Measurements from ENCODE around the gene PLA2G6. TPM values are rescaled to one million over a fixed set of nuclear protein-coding genes. Genes with fewer than 3 reads are reported as not detected.

PLA2G6 gene
- total RNA-seq, 1 experiment from 2014 or later: 23.4 TPM

DNA sequence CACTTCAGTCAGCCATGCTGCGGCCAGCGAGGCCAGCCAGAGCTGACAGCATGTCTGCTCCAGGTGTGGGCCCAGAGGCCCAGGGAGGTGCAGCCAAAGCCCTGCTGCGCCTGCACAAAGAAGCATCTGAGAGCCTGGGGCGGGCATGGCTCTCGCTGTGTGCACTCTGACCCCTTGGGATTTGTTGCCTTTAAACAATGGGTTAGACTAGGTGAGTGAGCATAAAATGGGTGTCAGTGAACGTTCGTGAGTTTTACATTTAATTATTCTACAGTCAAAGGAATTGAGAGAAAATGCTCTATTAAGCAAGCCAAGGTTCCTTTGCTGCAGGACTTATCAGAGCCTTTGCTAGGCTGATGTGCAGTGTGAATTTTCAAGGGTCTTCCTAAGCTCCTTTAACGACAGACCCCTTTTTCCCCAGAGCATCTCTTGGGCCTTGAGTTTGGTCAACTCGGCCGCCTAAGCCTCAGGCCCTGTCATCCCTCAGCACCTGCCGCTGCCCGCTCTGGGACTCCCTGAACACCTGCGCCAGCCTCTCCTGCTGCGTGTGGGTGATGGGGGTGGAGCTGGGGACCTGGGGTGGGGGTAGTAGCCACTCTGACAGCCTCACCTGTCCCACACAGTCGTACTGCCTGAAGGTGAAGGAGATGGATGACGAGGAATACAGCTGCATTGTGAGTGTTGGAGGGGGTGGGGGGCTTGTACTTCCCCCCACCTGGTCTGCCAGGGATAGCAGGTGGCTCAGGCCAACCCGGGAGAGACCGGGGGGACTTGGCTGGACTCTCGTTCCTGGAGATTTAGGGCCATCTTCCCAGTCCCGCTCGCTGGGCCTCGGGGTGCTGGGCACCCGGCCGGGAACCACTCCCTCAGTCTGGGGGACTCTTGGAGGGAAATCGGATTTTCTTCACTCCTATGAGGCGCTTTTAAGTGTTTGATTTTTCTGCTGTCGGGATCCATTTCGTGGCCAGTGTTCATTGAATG lies 108.2 kb downstream of the PLA2G6 start:
- no peak overlapping the region for H3K4me3 ChIP-seq (ENCODE audit: insufficient read depth, low read depth, low read length)
- no peaks in the 10 kb centered on the region for H3K27me3 ChIP-seq (ENCODE audit: control insufficient read depth, insufficient read depth, low read length)
- peaks cover 13% of the 10 kb centered on the region for H3K36me3 ChIP-seq (replicated peaks; ENCODE audit: control insufficient read depth, insufficient read depth, low read length)
- peak; percentile 40 for DNase-seq

DNA sequence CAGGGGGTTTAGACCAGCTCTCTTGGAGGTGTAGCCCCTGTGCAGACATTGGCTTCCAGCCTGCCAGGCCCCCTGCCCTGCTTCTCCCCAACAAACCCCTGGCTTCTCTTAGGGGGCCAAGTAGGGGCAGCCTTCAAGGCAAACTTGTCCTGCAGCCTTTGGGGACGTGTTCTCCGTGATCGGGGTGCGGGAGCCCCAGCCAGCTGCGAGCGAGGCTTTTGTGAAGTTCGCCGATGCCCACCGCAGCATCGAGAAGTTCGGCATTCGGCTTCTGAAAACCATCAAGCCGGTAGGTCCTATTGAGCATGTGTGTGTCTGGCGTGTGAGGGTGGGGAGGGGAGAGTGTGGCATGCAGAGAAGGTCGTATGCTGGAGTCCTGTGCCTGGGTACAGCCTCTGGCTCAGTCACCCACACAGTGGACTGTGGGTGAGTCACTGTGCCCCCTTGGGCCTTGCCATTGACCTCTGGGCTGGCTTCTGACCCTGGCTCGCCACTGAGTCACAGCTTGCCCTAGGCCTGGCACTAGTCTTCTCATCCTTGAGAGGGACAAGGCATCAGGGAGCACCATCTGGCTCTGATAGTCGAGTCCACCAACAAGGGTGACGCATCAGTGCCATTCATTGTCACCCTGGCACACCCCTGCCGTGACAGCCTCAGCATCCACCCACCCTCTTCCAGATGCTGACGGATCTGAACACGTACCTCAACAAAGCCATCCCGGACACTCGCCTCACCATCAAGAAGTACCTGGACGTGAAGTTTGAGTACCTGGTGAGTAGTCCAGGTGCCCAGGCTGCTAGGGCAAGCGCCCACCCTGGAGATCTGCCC lies 109.1 kb downstream of the PLA2G6 start:
- peaks cover 15% of the 10 kb centered on the region for H3K36me3 ChIP-seq (replicated peaks; ENCODE audit: control insufficient read depth, insufficient read depth, low read length)
- no peaks in the 10 kb centered on the region for H3K27me3 ChIP-seq (ENCODE audit: control insufficient read depth, insufficient read depth, low read length)
- DNase-seq: no peak
- no peak overlapping the region for H3K4me3 ChIP-seq (ENCODE audit: insufficient read depth, low read depth, low read length)

DNA sequence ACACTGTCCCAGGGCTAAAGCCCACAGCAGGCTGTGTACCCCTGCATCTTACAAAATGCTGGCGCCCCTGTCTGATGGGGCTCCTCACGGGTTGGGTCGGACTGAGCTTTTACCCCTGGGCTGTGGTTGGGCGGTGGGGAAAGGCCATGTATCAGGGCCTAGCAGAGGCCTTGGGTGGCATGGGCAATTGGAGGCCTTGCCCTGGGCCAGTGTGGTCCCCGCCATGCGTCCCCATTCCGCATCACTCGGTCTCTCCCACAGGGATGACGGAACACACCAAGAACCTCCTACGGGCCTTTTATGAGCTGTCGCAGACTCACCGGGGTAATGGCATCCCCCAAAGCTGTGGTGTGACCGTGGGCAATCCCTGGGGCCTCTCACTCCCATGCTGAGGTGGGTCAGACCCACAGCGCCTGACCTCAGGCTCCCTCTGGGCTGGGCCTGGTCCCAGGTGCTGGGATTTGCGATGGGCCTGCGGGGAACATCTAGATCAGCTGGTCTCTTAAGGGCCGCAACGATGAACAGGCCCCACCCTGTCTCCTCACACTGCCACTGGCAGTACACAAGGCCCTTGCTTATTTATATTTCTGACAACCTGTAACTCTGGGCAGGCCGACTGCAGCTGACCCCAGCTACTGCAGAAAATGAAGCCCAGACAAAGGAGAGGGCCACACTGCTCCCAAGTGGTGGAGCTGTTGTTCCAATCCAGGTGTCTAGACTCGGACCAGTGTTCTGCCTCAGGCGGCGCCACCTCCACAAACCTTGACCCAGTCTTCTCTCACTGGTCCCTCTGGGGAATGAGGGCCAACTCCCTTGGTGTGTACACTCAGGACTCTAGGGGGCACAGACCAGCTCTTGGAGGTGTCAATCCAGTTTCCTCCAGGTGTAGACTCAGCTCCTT lies 110.0 kb downstream of the PLA2G6 start:
- peaks cover 15% of the 10 kb centered on the region for H3K36me3 ChIP-seq (replicated peaks; ENCODE audit: control insufficient read depth, insufficient read depth, low read length)
- peak; percentile 48 for DNase-seq
- no peaks in the 10 kb centered on the region for H3K27me3 ChIP-seq (ENCODE audit: control insufficient read depth, insufficient read depth, low read length)
- H3K4me3 ChIP-seq (ENCODE audit: insufficient read depth, low read depth, low read length): no peak overlapping the region

DNA sequence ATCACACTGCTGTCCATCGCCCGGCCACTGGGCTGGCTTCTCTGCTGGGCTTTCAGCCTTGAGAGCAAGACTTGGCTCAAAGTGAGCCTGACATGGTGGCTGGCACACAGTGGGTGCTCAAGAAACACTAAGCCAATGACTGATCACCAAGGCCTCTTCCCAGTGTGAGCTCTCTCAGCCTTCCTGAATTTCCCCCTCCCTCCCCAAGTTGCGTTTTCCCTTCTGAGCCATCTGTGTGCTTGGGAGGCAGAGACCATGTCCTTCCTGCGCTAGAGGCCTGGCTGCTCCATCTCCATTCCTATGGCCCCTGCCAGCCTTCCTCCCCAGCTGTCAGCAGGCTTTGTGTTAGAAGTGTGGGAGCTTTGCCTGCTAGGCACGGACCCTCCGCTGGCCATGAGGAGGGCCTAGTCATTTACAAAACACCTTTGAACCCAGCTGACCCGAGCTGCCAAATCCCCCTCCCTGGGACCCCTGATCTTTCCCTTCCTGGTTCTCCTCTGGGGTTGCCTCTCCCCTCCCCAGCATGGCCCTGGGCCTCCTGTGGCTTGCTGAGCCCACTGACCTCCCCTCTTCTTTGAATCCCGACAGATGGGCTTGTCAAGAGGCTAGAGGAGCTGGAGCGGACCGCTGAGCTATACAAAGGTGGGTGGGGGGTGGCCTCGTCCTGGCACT lies 111.2 kb downstream of the PLA2G6 start:
- H3K36me3 ChIP-seq (replicated peaks; ENCODE audit: control insufficient read depth, insufficient read depth, low read length): peaks cover 16% of the 10 kb centered on the region
- peak; percentile 35 for DNase-seq
- no peak overlapping the region for H3K4me3 ChIP-seq (ENCODE audit: insufficient read depth, low read depth, low read length)
- no peaks in the 10 kb centered on the region for H3K27me3 ChIP-seq (ENCODE audit: control insufficient read depth, insufficient read depth, low read length)

DNA sequence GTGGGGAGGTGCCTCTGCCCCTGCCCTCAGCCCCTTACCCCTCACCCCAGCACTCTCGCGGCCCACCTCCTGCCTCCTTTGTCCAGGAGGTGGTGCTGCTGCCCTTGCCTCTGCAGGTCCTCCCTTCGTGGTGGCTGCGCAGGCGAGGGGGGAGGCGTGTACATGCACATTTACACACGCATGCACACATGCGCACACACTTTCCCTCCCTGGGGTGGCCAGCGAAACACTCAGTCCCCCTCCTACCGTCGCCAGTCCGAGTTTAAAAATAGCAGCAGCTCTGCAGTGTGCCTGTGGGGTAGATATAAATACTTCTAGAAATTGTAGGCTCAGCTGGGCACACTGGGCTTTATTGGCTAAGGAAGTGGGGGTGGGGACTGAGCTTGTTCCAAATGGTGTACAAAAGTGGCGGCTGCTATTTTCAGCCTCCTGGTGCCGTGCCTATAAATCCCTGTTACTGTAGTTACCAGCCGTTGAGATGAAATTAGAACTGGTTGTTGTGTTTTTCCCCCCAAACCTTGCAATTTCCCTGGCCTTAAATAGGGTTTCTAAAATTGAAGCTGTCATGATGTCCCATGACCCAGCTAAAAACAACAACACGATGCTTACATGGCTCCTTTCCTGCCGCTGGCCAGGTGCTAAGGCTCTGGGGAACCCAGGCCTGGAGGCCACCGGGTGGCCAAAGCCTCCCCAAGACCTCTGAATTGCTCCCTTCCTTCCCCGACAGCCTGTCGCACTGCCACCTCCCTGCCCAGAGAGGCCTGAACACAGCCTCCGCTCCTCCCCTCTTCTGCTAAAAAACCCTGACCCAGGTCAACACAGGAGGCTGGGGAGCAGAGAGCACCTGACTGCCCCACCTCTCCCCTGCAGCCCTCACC lies 112.0 kb downstream of the PLA2G6 start:
- DNase-seq: peak; percentile 87
- H3K36me3 ChIP-seq (replicated peaks; ENCODE audit: control insufficient read depth, insufficient read depth, low read length): peaks cover 23% of the 10 kb centered on the region
- no peak overlapping the region for H3K4me3 ChIP-seq (ENCODE audit: insufficient read depth, low read depth, low read length)
- no peaks in the 10 kb centered on the region for H3K27me3 ChIP-seq (ENCODE audit: control insufficient read depth, insufficient read depth, low read length)

DNA sequence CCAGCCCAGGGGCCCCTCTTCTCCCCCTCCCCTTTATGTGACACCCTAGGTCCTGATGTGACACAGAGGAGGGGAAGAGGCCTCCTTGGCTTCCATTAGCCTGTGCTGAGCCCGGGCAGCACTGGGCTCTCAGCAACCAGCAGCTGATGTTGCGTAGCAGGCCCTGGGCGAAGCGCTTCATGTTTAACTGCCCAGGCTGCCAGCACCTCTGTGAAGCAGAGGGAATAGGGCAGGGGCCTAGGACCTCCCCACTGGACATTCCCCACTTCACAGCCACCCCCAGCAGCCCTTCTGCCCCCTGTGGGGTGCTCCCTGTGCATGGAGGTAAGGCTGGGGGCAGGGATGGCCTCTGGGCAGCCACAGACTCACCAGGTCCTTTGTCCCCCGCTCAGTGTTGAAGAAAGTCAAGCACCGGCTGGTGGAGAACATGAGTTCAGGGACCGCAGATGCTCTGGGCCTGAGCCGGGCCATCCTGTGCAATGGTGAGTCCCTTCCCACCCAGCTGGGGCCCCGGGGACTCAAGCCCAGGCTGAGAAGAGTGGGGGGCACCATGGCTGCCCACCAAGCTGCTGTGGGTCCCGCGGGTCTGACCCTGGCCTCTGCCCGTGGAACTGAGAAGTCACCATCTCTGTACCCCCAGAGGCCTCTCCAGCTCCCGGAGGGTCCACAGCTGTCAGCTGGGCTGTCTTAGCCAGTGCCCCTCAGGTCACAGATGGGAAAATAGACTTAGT lies 112.8 kb downstream of the PLA2G6 start:
- DNase-seq: peak; percentile 29
- Histone ChIP-seq H3K4me3 (ENCODE audit: insufficient read depth, low read depth, low read length) (no peak overlapping the region), H3K27me3 (ENCODE audit: control insufficient read depth, insufficient read depth, low read length) (no peaks in the 10 kb centered on the region), H3K36me3 (replicated peaks; ENCODE audit: control insufficient read depth, insufficient read depth, low read length) (peaks cover 23% of the 10 kb centered on the region)

DNA sequence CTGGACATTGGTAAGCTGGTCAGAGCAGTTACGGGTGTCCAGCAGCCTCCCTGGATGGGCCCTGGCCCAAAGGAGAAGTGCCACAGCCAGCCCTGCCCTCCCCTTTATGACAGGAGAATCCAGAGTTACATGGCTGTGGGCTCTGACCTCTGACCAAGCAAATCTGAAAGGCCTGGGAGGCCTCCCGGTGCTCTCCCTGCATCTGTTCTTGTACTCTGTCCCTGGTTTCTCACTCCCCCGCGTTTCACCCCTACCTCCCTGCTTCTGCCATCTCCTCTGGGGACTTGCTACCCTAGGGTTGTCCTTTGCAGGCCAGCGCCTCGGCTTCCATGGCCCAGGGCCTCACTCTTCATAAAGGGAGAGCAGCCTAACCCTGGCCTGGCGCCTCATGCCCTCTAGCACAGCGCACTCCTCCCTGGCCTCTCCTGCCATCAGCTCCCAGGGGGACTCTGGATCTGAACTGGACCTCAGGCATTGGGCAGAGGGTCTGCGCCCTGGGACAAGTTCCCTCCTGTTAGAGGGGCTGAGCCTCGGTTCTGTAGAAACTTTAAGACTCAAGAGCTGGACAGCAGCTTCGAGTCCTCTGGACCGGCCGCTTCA lies 113.8 kb downstream of the PLA2G6 start:
- peaks cover 20% of the 10 kb centered on the region for H3K36me3 ChIP-seq (replicated peaks; ENCODE audit: control insufficient read depth, insufficient read depth, low read length)
- DNase-seq: peak; percentile 44
- H3K27me3 ChIP-seq (ENCODE audit: control insufficient read depth, insufficient read depth, low read length): no peaks in the 10 kb centered on the region
- no peak overlapping the region for H3K4me3 ChIP-seq (ENCODE audit: insufficient read depth, low read depth, low read length)

DNA sequence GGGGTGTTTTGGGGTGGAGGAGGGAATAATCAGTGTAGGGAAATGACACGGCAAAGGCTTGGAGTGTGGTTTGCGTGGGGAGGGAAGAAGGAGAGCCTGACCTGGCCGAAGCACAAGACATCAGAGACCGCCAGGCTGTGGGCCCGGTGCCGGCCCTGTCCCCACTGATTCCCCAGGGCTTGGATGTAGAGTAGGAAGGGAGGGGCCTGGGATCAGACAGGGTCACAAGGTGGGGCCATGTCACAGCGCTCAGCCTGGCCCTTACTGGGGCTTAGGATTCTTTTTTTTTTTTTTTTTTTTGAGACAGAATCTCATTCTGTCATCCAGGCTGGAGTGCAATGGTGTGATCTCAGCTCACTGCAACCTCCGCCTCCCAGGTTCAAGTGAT lies 114.6 kb downstream of the PLA2G6 start:
- Histone ChIP-seq H3K36me3 (replicated peaks; ENCODE audit: control insufficient read depth, insufficient read depth, low read length) (peaks cover 16% of the 10 kb centered on the region), H3K27me3 (ENCODE audit: control insufficient read depth, insufficient read depth, low read length) (no peaks in the 10 kb centered on the region), H3K4me3 (ENCODE audit: insufficient read depth, low read depth, low read length) (no peak overlapping the region)
- DNase-seq: peak; percentile 50

DNA sequence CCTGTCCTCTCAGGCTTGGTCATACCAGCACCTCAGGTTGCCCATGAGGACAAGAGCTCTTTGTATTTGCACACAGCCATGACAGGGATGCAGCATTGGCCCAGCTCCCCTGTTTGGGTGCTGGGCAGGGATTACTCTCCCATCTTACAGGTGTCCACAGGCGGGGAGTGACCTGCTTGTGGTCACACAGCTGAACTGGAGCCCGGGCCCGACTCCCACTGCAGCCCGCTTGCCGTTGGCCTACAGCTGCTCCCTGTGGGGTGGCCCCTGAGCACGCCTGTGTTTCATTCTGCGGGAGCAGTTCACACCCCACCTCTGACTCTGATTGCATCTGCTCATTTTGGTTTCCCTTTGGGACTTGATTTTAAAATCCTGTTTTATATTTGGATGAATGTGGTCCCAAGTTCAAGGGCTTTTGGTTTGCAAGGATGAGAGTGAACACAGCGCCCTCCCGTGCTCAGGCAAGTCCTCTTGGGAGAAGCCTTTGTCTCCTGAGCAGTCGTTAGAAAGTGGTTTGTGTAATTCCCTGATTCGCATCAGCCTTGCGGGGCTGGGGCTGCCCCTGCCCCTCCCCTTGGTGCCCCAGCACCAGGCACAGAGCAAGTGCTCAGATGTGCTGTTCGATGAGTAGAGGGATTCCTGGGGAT lies 115.1 kb downstream of the PLA2G6 start:
- Histone ChIP-seq H3K27me3 (ENCODE audit: control insufficient read depth, insufficient read depth, low read length) (no peaks in the 10 kb centered on the region), H3K4me3 (ENCODE audit: insufficient read depth, low read depth, low read length) (no peak overlapping the region), H3K36me3 (replicated peaks; ENCODE audit: control insufficient read depth, insufficient read depth, low read length) (peaks cover 15% of the 10 kb centered on the region)
- no peak for DNase-seq

DNA sequence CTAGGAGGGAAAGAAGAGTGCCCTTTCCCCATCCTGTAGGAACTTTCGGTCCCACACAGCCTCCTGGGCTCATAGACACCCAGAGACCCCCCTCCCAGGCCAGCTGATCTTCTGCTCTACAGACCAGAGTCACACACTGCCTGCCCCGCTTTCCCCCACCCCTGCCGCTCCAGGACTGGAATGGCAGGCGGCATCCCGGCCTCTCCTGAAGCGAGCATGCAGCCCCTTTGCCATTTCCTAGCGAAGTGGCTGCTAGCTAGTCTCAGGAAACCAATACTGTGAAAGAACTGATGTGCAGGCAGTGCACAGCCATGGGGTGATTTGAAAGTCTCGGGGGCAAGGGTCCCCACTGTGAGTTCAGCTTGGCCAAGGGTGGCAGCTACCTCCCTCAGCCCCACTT lies 116.1 kb downstream of the PLA2G6 start:
- H3K4me3 ChIP-seq (ENCODE audit: insufficient read depth, low read depth, low read length): no peak overlapping the region
- no peak for DNase-seq
- H3K27me3 ChIP-seq (ENCODE audit: control insufficient read depth, insufficient read depth, low read length): no peaks in the 10 kb centered on the region
- peaks cover 15% of the 10 kb centered on the region for H3K36me3 ChIP-seq (replicated peaks; ENCODE audit: control insufficient read depth, insufficient read depth, low read length)

DNA sequence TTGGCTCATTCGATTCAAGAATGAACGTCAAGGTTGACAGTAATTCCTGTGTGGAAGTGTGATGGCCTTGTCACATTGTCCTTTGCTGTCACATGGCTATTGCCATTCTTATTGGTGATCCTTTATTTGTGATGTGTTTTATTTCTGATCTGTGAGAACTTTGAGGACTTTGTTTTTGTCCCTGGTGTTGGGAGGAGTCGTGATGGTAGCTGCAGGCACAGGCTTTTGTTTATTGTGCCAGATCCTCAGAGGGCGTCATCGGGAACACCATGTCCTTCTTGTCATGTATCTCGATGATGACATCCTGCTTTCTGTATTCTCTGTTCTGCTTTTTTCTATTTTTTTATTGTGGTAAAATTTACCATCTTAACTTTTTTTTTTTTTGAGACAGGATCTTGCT lies 118.8 kb downstream of the PLA2G6 start:
- Histone ChIP-seq H3K27me3 (ENCODE audit: control insufficient read depth, insufficient read depth, low read length) (no peaks in the 10 kb centered on the region), H3K36me3 (replicated peaks; ENCODE audit: control insufficient read depth, insufficient read depth, low read length) (peaks cover 16% of the 10 kb centered on the region), H3K4me3 (ENCODE audit: insufficient read depth, low read depth, low read length) (no peak overlapping the region)
- no peak for DNase-seq
